Endothelial cell of umbilical vein (primary cell): Measurements from ENCODE around the gene GCA.

ENCODE experiments used
- EZH2 ChIP-seq: IDR thresholded peaks from 2 replicates; pipeline ENCODE4 v1.6.1; 2012; ENCODE audit warnings: borderline replicate concordance, low read depth, mild to moderate bottlenecking, moderate library complexity, low read length, inconsistent platforms; ENCODE audit not compliant: severe bottlenecking
- JUN ChIP-seq: IDR thresholded peaks from 2 replicates; pipeline ENCODE4 v1.6.1; 2011; ENCODE audit warnings: borderline replicate concordance, low read depth; ENCODE audit not compliant: insufficient read length, insufficient read depth
- POLR2AphosphoS5 ChIP-seq: IDR thresholded peaks from 2 replicates; pipeline ENCODE4 v1.6.1; 2012; ENCODE audit warnings: low read depth, mild to moderate bottlenecking, control low read depth, low read length, moderate library complexity; ENCODE audit not compliant: insufficient read depth
- TF ChIP-seq, protein P1 (sequence below), 2 donors: IDR thresholded peaks; 1 replicate in 1 of 2; 2 replicates in 1 of 2; pipeline ENCODE4 v1.5.1; 2011; ENCODE audit warnings: low read length in 2 of 2, mild to moderate bottlenecking in 2 of 2, moderate library complexity in 2 of 2, control low read depth in 1 of 2, inconsistent platforms in 1 of 2, low read depth in 1 of 2; ENCODE audit not compliant: insufficient read depth in 1 of 2; ENCODE audit errors: extremely low read depth in 1 of 2

DNA sequence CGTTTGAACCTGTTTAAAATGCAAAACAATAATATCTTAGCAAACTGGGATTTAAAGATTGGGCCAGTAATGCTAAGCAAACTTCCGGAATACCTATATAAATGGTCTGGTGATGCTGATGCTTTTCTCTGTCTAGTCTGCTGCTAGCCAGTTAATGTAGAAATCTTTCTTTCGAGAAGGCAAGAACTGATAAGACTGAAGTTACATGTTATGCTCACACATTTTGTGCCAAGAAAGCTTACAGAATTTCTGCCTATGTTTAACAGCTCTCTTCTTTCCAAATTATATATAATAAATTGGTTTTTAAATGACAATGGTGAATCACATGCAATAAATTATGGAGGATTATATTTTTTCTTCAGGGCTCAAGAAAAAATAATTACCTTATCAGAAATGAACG is 37.9 kb downstream of the GCA start:
- TF ChIP-seq EZH2 (no peak), JUN (no peak), POLR2AphosphoS5 (no peak)
- TF ChIP-seq, protein P1, sequence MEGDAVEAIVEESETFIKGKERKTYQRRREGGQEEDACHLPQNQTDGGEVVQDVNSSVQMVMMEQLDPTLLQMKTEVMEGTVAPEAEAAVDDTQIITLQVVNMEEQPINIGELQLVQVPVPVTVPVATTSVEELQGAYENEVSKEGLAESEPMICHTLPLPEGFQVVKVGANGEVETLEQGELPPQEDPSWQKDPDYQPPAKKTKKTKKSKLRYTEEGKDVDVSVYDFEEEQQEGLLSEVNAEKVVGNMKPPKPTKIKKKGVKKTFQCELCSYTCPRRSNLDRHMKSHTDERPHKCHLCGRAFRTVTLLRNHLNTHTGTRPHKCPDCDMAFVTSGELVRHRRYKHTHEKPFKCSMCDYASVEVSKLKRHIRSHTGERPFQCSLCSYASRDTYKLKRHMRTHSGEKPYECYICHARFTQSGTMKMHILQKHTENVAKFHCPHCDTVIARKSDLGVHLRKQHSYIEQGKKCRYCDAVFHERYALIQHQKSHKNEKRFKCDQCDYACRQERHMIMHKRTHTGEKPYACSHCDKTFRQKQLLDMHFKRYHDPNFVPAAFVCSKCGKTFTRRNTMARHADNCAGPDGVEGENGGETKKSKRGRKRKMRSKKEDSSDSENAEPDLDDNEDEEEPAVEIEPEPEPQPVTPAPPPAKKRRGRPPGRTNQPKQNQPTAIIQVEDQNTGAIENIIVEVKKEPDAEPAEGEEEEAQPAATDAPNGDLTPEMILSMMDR (IDR thresholded peaks at IDR 0.05; ENCODE audit: extremely low read depth in 1 of 2, insufficient read depth in 1 of 2, low read depth in 1 of 2, low read length in 2 of 2): no peak
